Neuron (in vitro differentiated cells): ENCODE measurements around the gene CNGA2.

Experiments
- H2AFZ ChIP-seq: one replicate; pipeline ENCODE4 v1.6.1; 2013; ENCODE audit warnings: low read depth, mild to moderate bottlenecking, inconsistent platforms, low read length, moderate library complexity
- H3K27me3 ChIP-seq: one replicate; pipeline ENCODE4 v1.6.1; 2013; ENCODE audit warnings: low read length; ENCODE audit not compliant: insufficient read depth
- H3K36me3 ChIP-seq: one replicate; pipeline ENCODE4 v1.6.1; 2013; ENCODE audit warnings: low read length; ENCODE audit not compliant: insufficient read depth
- H3K4me1 ChIP-seq: one replicate; pipeline ENCODE4 v1.6.1; 2013; ENCODE audit warnings: low read length; ENCODE audit not compliant: insufficient read depth
- H3K4me3 ChIP-seq: 2 replicates; pipeline ENCODE4 v1.5.1; 2013; ENCODE audit warnings: mild to moderate bottlenecking, low read length, moderate library complexity
- H3K9me3 ChIP-seq: one replicate; pipeline ENCODE4 v1.6.1; 2013; ENCODE audit warnings: low read length

Gene CNGA2

GRCh38 chrX:151773434-151773833 lies 38.9 kb downstream of the CNGA2 start:
- H3K27me3 ChIP-seq, result peaks cover 13% of the 10 kb centered on the region
- H3K9me3 ChIP-seq, result no peaks in the 10 kb centered on the region
- H3K4me3 ChIP-seq, result no peak overlapping the region
- H2AFZ ChIP-seq, result no peak overlapping the region
- no peaks in the 10 kb centered on the region for H3K36me3 ChIP-seq
- no peaks in the 10 kb centered on the region for H3K4me1 ChIP-seq

GRCh38 chrX:151774421-151774820 lies 39.9 kb downstream of the CNGA2 start:
- Histone ChIP-seq H3K4me1 (no peaks in the 10 kb centered on the region), H3K4me3 (no peak overlapping the region), H3K27me3 (peaks cover 13% of the 10 kb centered on the region), H3K9me3 (no peaks in the 10 kb centered on the region), H3K36me3 (no peaks in the 10 kb centered on the region), H2AFZ (no peak overlapping the region)

DNA sequence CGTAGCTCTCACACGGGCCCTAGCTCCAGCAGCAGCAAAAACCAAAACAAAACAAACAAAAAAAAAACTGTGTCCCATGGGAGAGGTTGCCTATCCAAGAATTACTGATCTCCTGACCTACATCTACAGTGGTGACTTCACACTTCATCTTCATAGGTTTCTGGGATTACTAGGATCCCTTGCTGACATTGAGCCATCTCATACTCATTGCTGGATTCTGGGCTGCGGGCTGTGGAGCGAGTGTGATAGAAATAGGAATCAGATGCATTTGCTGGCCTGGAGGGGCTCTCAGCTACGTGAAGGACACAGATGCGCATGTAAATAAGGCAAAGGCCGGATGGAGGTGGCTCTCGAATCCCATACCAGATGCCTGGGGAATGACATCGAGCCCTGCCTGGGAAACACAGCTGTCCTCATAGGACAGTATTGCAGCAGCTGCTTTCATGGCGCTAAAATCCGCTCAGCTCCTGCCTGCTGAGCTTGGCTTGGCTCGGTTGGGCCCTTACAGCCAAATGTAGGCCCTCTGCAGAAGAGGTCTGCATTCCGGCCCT lies 41.7 kb downstream of the CNGA2 start:
- Histone ChIP-seq H3K36me3 (no peaks in the 10 kb centered on the region), H2AFZ (no peak overlapping the region), H3K9me3 (no peaks in the 10 kb centered on the region), H3K4me1 (no peaks in the 10 kb centered on the region), H3K27me3 (peaks cover 13% of the 10 kb centered on the region), H3K4me3 (no peak overlapping the region)

DNA sequence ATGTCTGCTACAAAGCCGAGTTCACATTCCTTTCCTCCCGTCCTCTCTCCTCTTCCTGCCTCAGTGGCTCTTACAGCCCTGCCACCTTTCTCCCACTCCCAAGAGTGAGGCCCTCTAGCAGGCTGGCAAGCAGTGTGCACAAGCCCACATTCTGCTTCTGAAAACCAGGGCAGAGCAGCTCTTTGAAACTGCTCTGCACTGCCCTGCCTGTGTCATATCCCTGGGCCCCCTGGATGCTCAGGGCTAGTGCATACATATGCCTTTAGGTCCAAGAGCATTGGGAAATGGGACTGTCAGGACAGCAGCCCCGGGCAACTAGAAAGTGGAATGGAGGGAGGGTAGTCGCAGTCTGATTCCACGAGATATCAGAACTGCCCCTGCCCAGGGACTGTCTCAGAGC lies 42.4 kb downstream of the CNGA2 start:
- Histone ChIP-seq H2AFZ (no peak overlapping the region), H3K9me3 (no peaks in the 10 kb centered on the region), H3K4me1 (no peaks in the 10 kb centered on the region), H3K27me3 (peaks cover 13% of the 10 kb centered on the region), H3K36me3 (no peaks in the 10 kb centered on the region), H3K4me3 (no peak overlapping the region)

DNA sequence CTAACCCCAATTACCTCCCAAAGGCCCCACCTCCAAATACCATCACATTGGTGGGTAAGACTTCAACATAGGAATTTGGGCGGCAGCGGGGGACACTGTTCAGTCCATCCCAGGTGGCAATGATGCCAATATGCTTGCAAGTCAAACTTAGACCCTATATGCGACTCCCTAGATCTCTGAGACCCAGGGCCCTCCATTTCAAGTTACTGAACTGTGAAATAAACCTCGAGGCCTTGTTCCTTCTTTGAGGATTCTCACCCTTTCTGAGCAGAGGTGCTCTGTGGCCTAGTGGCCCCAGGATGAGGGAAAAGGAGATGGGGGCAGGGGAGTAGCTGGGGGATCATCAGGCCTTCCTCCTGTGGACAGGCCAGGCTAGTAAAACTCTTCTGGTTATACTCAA lies 44.7 kb downstream of the CNGA2 start:
- Histone ChIP-seq H2AFZ (no peak overlapping the region), H3K4me3 (no peak overlapping the region), H3K9me3 (no peaks in the 10 kb centered on the region), H3K36me3 (no peaks in the 10 kb centered on the region), H3K27me3 (peaks cover 20% of the 10 kb centered on the region), H3K4me1 (no peaks in the 10 kb centered on the region)

DNA sequence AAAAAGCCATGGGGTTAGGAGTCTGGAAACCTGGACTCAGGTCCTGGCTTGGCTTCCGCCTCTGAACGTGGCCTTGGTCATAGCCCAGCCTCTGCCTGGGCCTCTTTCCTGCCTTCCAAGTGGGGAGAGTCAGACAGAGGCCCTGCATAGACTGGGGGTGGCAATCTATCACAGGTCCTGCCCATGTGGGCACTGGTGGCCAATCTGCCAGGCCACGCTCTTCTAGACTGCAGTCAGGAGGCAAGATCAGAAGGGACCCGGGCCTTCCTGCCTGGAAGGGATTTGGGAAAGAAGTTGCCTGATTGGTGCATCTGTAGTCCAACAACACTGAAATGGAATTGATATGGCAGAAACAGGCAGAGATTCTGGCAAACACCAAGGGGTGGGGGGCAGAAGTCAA lies 46.1 kb downstream of the CNGA2 start:
- peaks cover 18% of the 10 kb centered on the region for H3K27me3 ChIP-seq
- no peak overlapping the region for H2AFZ ChIP-seq
- no peaks in the 10 kb centered on the region for H3K4me1 ChIP-seq
- H3K36me3 ChIP-seq, result no peaks in the 10 kb centered on the region
- no peaks in the 10 kb centered on the region for H3K9me3 ChIP-seq
- no peak overlapping the region for H3K4me3 ChIP-seq

GRCh38 chrX:151789179-151789800 lies 54.7 kb downstream of the CNGA2 start:
- Histone ChIP-seq H3K27me3 (no peaks in the 10 kb centered on the region), H3K36me3 (no peaks in the 10 kb centered on the region)

GRCh38 chrX:151790481-151791160 lies 56.1 kb downstream of the CNGA2 start:
- Histone ChIP-seq H3K27me3 (no peaks in the 10 kb centered on the region), H3K4me1 (no peaks in the 10 kb centered on the region), H3K9me3 (no peaks in the 10 kb centered on the region), H3K4me3 (no peak overlapping the region), H2AFZ (no peak overlapping the region), H3K36me3 (no peaks in the 10 kb centered on the region)

More at GRCh38 chrX:151789179-151789800, 54.7 kb downstream of the CNGA2 start:
- Histone ChIP-seq H3K4me1 (no peaks in the 10 kb centered on the region), H2AFZ (no peak overlapping the region), H3K4me3 (no peak overlapping the region), H3K9me3 (no peaks in the 10 kb centered on the region)

GRCh38 chrX:151791961-151792360 lies 57.4 kb downstream of the CNGA2 start:
- Histone ChIP-seq H3K4me3 (no peak overlapping the region), H3K4me1 (no peaks in the 10 kb centered on the region), H3K9me3 (no peaks in the 10 kb centered on the region), H3K36me3 (no peaks in the 10 kb centered on the region), H3K27me3 (no peaks in the 10 kb centered on the region), H2AFZ (no peak overlapping the region)

DNA sequence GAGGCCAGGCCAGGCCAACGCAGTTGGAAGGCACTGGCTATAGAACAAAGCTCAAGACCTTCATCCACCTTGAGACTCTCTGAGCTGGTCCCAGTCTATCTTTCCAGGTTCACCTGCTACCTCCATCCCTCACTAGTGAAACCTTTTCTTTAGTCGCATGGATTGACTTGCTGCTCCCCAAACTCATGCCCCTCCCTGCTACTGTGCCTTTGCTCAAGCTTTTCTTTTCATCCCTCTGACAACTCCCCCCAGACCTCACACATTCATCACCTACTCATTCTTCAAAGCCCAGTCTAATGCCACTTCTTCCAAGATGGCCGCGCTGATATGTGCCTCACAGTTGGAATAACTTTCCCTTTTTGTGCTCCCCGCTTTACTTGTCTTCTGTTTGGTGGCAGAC lies 58.0 kb downstream of the CNGA2 start:
- H3K9me3 ChIP-seq, result no peaks in the 10 kb centered on the region
- no peak overlapping the region for H3K4me3 ChIP-seq
- H3K4me1 ChIP-seq, result no peaks in the 10 kb centered on the region
- H2AFZ ChIP-seq, result no peak overlapping the region
- no peaks in the 10 kb centered on the region for H3K27me3 ChIP-seq
- no peaks in the 10 kb centered on the region for H3K36me3 ChIP-seq

DNA sequence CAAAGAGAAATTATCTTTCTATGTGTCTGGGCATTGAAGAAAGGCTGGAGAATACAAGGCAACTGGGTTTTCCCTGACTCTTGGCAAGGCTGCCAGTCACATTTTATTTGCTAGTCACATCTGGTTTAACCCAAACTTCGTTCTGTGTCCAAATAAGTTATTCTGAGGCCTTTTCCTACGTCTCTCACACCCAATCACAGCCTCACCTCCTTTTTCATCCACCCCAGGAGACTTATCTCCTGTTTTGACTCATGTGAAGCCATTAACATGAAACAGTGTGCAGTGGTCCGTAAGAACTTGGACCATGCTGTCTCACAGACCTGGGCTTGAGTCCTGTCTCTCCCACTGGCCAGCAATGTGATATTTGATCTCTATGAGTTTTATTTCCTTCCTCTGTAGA lies 59.3 kb downstream of the CNGA2 start:
- Histone ChIP-seq H2AFZ (no peak overlapping the region), H3K4me3 (no peak overlapping the region), H3K9me3 (no peaks in the 10 kb centered on the region), H3K4me1 (no peaks in the 10 kb centered on the region), H3K36me3 (no peaks in the 10 kb centered on the region), H3K27me3 (no peaks in the 10 kb centered on the region)
